Measurements from ENCODE around the gene IL11. TPM values are rescaled to one million over a fixed set of nuclear protein-coding genes. Genes with fewer than 3 reads are reported as not detected.

Gene IL11
- total RNA-seq, 1 donor from 2014 or later = 0.06 TPM

GRCh38 chr19:55391702-55392615 is 21.7 kb upstream of the IL11 start:
- no peak overlapping the region for H3K4me3 Mint-ChIP-seq
- H3K9me3 Mint-ChIP-seq = no peaks in the 10 kb centered on the region
- Histone ChIP-seq H4K20me1 (ENCODE audit: low read depth) (peaks cover 63% of the 10 kb centered on the region), H3K79me2 (ENCODE audit: low read depth) (peaks cover 21% of the 10 kb centered on the region), H3K4me2 (peak overlapping the region; percentile 45), H3K9ac (no peak overlapping the region), H3K27ac (no peak overlapping the region), H3F3A (ENCODE audit: low read depth) (peaks cover 57% of the 10 kb centered on the region), H3K27me3 (no peaks in the 10 kb centered on the region), H3K4me3 (no peak overlapping the region), H2AFZ (replicated peaks) (no peak overlapping the region), H3K4me1 (peaks cover 24% of the 10 kb centered on the region), H3K36me3 (no peaks in the 10 kb centered on the region), H3K9me3 (ENCODE audit: low read depth) (no peaks in the 10 kb centered on the region)
- peaks cover 37% of the 10 kb centered on the region for H3K4me1 Mint-ChIP-seq
- H3K27me3 Mint-ChIP-seq (ENCODE audit: insufficient read depth, low read depth) = peaks cover 2% of the 10 kb centered on the region
- TF ChIP-seq CTCF (IDR thresholded peaks at IDR 0.05) (no peak), EZH2phosphoT487 (IDR thresholded peaks at IDR 0.05) (no peak), EZH2 (IDR thresholded peaks at IDR 0.05) (no peak)
- peaks cover 10% of the 10 kb centered on the region for H3K36me3 Mint-ChIP-seq
- no peak for DNase-seq (ENCODE audit: low spot score)
- H3K27ac Mint-ChIP-seq = no peak overlapping the region

- Histone ChIP-seq H3K79me2 (ENCODE audit: low read depth) (peaks cover 28% of the 10 kb centered on the region), H3K36me3 (no peaks in the 10 kb centered on the region), H3K27me3 (no peaks in the 10 kb centered on the region), H3K4me2 (no peak overlapping the region), H2AFZ (replicated peaks) (no peak overlapping the region), H3K9me3 (ENCODE audit: low read depth) (no peaks in the 10 kb centered on the region), H4K20me1 (ENCODE audit: low read depth) (peaks cover 71% of the 10 kb centered on the region), H3K27ac (no peak overlapping the region), H3F3A (ENCODE audit: low read depth) (peaks cover 64% of the 10 kb centered on the region), H3K4me3 (no peak overlapping the region), H3K4me1 (peaks cover 29% of the 10 kb centered on the region), H3K9ac (no peak overlapping the region)
- no peak overlapping the region for H3K4me3 Mint-ChIP-seq
- H3K36me3 Mint-ChIP-seq = peaks cover 15% of the 10 kb centered on the region
- H3K27me3 Mint-ChIP-seq (ENCODE audit: insufficient read depth, low read depth) = peaks cover 2% of the 10 kb centered on the region
- no peaks in the 10 kb centered on the region for H3K9me3 Mint-ChIP-seq
- DNase-seq (ENCODE audit: low spot score) = no peak
- TF ChIP-seq CTCF (IDR thresholded peaks at IDR 0.05) (no peak), EZH2 (IDR thresholded peaks at IDR 0.05) (no peak), EZH2phosphoT487 (IDR thresholded peaks at IDR 0.05) (no peak)
- H3K4me1 Mint-ChIP-seq = peaks cover 44% of the 10 kb centered on the region
- H3K27ac Mint-ChIP-seq = no peak overlapping the region
These were observed 21.0 kb upstream of the IL11 start for GRCh38 chr19:55391191-55391670.

- H3K27me3 ChIP-seq = no peaks in the 10 kb centered on the region
- H3K4me2 ChIP-seq = no peak overlapping the region
- H3K9me3 Mint-ChIP-seq = no peaks in the 10 kb centered on the region
- TF ChIP-seq EZH2phosphoT487 (IDR thresholded peaks at IDR 0.05) (no peak), EZH2 (IDR thresholded peaks at IDR 0.05) (no peak), CTCF (IDR thresholded peaks at IDR 0.05) (no peak)
- no peak overlapping the region for H3K4me3 ChIP-seq
- no peaks in the 10 kb centered on the region for H3K9me3 ChIP-seq (ENCODE audit: low read depth)
- peaks cover 32% of the 10 kb centered on the region for H3K79me2 ChIP-seq (ENCODE audit: low read depth)
- H3K27ac Mint-ChIP-seq = no peak overlapping the region
- peaks cover 75% of the 10 kb centered on the region for H4K20me1 ChIP-seq (ENCODE audit: low read depth)
- peaks cover 3% of the 10 kb centered on the region for H3K27me3 Mint-ChIP-seq (ENCODE audit: insufficient read depth, low read depth)
- no peaks in the 10 kb centered on the region for H3K36me3 ChIP-seq
- H3K4me1 Mint-ChIP-seq = peaks cover 50% of the 10 kb centered on the region
- no peak overlapping the region for H2AFZ ChIP-seq (replicated peaks)
- H3K27ac ChIP-seq = no peak overlapping the region
- peaks cover 67% of the 10 kb centered on the region for H3F3A ChIP-seq (ENCODE audit: low read depth)
- H3K36me3 Mint-ChIP-seq = peaks cover 15% of the 10 kb centered on the region
- no peak overlapping the region for H3K9ac ChIP-seq
- H3K4me3 Mint-ChIP-seq = peak overlapping the region; percentile 42
- no peak for DNase-seq (ENCODE audit: low spot score)
- peaks cover 29% of the 10 kb centered on the region for H3K4me1 ChIP-seq
These were observed 20.2 kb upstream of the IL11 start for GRCh38 chr19:55390461-55390880.

Measured in neural progenitor cell (in vitro differentiated cells).